Suppressor macrophage treated with lipopolysaccharide for 1 hour (primary cell): Measurements from ENCODE around the gene ALK.

Experiments
- DNase-seq, 3 donors: peaks; one replicate each; pipeline ENCODE4 v3.0.0-alpha.2; 2020 to 2022

ALK gene

DNA sequence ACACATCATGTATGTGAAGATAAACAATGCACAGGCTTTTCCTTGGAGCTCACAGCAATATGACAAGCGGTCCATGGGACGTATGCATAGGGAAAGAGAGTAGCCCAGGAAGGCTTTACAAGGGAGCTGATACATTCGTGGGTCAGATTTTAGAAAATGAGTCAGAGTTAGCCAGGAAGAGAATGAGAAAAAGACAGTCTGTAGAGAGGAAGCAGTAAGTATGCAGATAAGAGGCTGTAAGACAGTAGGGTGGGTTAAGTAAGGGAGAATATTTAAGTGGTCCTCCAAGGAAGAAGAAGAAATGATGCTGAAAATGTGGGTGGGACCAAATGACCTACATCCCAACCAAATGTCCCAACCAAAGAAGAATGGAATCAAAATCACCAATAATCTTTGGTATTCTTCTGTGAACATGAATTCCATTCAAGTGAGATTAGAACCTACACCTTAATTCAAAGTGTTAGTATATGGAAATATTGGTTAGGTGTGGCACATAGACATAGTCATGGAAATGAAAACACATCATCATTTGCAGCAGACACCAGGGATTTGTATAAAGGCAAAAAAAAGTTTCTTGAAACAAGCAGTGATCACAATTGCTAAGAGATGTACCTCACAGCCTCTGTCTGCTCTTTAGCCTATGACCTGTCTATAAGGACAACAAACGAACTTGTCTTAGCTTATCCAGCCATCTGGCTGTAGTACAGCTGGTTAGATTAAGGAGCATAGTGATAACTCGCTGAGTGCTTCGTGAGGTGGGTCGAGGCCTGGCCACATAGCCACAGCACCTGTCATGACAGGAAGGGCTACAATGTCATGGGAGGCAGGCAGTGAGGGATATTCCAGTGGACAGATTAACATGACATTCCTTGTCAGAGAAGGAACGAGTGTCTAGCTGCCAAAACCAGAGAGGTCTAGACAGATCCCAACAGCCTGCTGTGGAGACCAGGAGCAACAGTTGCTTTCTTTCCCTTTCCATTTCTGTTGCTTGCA is 133.6 kb downstream of the ALK start:
- DNase-seq = no peak

DNA sequence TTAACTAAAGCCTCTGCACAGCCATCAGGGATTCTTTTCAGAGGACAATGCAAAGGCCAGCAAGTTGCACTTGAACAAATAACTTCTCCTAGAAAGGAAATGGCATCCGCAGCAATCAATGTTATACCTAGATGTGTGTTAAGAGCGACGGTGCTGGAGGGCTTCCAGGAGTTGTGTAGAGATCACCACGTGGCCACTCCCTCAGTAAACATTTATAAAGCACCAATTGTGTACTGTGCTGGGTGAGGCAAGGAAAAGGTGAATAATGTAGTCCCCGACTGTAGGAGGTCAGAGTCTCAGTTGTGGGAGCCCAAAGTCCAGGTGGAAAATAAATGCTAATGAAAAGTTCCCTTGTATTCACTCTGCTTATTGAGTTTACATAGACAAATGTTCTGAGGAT is 135.0 kb downstream of the ALK start:
- DNase-seq = no peak

DNA sequence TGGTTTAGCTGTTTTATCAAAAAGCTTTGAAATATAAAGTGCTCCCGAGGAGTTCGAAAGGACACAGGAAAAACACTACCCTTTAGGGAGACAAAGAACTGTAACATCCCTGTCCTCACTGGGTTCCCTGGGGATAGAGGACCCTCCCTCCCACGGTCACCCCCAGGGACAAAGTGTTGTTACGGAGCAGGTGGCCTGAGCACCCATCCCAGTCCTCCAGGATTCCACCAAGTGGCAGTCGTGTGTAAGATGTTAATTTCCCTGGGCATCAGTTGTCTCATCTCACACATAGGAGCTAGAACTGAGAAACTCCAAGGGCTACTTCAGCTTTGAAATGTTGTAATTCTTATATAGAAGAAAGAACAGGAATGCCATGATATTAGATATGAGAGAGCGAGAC is 137.7 kb downstream of the ALK start:
- DNase-seq = no peak

DNA sequence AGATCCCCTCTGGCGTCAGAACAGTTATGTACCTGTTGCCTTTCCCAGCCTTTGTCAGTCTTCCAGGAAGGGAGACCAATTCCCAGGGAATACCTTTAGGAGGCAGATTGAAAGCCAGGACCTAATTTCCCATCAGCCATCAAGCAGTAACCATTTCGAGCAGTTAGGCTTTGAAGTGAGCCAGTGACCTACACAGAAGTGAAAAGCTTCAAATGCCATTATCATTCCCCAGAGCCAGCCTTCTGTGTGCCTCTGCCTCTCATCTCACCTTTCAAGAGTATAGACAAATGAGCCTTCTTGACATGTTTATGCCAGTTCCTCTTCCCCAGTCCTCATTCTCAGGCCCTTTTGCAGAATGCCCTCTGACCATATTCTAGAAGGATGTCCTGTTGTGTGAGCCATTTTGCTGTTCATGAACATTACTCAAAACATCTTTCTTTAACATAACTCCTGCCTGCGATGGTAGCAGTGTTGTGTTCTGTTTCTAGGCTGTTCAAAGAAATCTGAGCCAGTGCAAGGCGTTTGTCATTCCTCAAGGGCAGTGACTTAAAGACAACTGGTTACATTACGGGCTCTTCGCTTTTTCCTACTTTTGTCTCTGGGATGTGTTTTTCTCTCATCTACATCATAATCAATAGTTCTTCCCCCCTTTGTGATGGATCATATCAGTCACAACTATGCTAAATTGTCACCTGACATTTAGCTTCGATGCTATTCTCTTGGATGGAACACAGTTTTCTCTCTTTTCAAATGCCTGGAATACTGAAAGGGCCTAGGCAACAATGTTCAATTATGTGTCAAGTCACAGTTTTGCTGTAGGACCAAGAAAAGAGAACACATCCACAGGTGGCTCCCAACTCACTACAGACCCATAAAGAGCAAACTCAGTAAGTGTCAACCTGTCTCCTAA is 138.6 kb downstream of the ALK start:
- DNase-seq = no peak

DNA sequence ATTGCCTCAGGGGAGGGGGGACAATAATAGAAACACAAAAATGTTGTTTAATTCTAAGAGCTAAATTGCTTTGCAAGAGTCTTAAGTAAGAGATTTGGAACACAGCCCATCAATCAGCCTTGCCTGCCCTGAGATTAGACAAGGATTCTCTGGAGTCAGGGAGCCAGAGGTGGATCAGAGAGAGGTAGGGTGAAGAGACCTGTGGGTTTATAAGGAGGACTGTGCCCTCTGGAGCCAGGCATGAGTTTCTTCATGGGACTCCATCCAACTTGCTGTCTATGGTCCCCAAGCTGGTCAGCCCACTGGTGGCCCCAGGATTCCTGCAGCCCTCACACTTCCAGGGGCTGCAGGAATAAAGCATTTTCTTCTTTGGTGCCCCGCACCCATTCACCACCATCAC is 139.3 kb downstream of the ALK start:
- no peak for DNase-seq

DNA sequence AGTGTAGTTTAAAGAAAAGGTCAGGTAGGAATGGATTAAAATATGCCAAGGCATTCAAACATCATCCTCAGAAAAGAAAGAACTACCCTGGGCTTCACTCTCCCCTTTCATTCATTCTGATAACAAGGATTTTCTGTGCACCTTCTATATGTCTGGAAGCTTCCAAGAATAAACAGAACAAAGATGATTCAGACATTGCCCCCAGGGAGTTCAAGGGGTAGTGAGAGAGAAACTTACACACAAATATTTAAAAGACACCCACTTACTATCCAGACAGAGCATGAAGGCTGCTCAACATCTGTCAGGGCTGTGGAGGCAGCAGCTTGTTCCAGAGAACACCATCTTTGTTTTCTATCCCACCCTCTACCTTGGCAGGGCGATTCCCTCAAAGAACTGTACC is 140.5 kb downstream of the ALK start:
- no peak for DNase-seq

DNA sequence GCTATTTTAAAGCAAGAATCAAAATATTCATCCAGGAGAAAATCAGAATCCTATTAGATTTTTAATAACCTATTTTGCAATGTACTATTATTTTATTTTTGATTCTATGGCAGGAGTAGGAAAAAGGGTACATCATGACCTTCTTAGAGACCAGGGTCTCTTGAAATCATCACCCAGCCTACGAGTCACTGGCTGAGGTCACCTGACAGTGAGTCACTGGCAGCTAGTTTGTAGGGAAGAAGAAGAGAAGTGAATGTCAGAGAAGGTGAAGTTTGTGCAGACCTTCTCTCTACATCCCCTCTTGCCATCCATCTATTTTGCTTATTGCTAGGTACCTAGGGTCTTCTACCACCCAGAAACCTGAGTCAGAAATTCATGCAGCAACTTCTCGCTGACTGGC is 144.2 kb downstream of the ALK start:
- DNase-seq = peak; percentile 36 to 48 (median 42)

DNA sequence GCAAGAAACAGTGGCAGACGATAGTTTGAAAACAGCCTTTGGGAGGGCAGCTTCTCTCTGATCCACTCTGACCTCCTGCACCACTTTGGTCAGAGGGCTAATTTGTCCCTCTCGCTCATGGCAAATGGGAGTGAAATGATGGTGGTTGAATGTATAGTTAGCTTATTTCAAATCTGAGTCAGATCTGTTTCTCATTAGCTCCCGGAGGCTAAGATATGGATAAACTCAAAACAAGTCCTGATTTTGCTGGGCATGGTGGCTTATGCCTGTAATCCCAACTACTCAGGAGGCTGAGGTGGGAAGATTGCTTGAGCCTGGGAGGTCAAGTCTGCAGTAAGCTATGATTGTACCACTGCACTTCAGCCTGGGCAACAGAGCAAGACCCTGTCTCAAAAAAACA is 145.0 kb downstream of the ALK start:
- no peak for DNase-seq

DNA sequence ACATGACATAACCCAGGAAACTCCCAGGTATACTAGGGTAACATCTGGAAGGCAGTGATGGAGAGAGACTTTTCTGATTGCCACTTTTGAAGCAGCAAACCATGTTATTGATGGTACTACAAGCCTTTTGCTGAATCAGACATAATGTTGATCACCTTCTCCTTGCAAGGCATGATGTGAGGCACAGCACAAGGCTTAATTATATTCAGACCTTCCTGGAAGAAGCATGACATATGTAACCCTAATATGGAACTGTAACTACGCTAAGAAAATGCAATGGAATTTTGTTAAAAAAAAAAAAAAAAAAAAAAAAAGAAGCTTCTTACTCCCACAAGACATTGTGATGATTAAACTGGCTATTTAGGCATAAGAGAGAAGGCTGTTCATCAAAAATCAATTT is 145.4 kb downstream of the ALK start:
- DNase-seq = no peak

DNA sequence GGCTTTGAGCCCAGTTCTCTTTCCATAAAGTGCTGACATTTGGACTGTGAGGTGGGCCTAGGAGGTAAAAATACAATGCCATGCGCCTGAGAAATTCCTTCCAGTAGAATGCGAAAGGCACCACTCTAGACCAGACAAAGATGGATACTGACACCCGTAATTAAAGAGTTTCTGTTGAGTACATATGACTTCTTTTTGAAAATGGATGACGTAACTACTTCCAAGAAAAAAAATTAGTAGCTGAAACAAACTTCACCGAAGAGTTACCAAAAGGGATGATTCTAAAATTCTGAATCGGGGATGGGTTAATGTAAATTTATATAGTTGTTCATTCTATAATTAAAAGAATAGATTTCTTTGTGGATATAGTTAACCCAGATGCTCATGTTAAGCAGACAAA is 146.8 kb downstream of the ALK start:
- no peak for DNase-seq

DNA sequence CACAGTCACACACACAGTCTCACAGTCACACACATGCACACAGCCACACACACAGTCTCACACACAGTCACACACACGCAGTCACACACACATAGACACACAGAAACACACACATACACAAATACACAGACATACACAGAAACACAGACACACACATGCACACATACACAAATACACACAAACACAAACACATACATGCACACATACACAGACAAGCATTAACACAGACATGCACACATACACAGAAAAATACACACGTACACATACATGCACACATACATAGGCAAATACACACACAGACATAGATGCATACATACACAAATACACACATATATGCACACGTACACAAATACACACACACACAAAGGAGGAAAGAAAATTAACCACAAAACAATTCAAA is 150.5 kb downstream of the ALK start:
- no peak for DNase-seq

DNA sequence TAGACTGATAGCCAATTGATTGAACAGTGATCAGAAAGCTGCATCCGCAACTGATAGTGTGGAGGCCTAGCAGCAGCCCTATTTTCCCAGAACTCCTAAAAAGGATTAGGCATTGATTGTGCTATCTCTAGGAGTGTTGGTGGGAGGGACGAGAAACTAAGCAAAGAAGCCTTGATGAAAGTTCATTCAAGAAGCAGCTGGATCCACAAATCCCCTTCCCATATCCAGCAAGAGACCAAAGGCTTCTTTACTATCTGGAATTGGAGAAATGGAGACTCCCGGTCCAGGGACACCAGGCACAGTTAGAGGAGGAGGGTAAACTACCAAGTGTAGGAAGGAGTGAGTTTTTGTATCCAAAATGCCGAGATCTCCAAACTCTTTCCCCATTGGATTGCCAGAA is 151.5 kb downstream of the ALK start:
- no peak for DNase-seq

DNA sequence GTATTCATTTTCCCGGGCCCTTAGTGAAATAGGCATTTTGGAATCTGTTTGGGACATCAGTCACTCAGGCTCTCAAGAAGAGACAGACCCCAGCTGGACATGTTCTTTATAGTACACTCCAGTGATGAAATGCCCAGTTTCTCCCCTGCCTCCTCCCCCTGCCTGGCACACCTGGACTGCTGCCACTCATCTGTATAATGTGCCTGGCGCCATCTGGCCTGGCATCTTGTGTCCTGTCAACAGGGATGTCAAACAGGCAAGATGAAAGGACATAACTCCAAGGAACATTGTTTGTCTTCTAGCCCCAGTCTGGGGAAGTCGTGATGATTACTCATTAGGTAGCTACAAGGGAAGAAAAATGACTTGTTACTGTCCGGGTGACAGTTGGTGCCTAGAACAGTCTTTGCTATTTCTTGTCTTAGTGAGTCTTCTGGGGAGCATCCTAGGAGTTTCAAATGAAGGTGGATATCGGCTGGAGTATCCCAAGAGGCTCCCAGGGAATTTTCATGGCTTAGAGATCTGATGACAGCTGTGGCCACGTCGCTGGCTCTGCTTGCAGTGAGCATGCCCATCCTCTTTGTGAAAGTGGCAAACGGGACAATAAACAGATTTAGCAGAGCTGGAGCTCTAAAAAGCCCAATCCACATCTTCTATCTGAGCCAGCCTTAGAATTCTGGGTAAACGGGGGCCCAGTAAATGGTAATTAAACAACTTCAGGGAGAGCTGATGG is 153.6 kb downstream of the ALK start:
- DNase-seq = no peak

DNA sequence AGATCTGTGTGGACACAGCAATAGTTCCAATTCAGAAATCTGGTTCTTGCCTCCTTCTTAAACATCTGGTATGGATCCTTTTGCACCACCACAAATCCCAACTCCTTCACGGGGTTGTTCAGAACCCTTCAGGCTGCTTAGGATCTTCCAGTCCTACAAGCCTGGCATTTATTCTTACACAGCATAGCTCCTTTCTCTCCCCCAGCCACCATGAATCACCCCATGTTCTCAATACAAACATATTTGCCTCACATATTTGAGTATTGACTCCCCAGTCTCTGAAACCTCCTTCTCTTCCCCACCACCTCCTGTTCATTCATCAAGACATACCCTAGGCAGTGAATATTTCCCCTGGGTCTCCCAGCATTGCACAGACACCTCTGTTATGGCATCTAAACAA is 155.2 kb downstream of the ALK start:
- DNase-seq = no peak

DNA sequence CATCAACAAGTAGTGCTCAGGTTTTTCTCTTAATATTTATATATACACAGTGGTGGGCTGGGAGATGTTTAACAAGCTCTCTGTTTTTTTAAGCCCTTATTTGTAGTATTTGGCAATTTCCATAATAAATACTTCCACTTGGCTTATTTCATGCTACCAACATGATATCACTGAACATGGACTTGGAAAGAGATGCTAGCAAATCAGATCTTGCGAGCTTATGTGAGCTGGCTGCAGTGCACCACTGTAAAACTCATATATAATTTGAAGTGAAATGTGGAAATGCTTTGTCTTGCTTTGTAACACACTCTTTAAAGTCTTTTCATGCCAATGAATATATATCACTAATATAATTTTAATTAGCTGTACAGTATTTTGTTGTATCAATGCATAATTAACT is 155.7 kb downstream of the ALK start:
- DNase-seq = no peak

DNA sequence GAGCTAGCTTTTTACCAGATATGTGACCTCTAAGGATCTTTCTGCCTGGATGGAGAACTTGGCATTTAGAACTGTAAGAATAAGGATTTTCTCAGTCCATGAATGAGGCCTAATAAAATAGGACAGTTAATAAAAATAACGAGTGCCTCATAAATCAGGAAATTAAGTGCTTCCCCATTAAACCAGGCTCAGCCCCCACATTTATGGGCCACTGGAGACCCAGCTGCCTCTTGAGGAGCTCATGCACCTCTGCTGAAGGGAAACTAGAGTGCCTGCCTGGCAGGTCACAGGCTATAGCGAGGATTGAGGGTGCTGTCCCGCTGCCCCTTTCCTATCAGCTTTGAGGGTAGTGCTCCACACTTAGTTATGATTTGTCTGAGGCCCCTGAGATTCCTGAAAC is 158.0 kb downstream of the ALK start:
- no peak for DNase-seq

DNA sequence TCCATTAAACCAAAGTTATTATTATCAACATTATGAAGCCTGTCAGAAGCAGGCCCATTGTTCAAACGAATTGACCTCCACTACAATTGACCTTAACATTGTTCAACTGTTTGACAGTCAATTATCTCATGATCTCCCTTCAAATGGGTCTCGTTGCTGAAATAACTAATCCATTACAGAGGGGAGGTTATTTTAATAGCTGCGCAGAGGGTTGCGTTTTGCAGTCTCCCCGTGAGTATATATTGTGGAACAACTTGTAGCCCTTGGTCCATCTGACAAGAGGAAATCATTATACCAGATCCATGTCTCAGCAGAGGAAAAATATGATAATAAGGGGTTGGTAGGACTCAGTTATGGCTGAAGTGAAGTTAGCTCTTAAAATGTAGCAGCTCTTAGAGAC is 159.1 kb downstream of the ALK start:
- no peak for DNase-seq

DNA sequence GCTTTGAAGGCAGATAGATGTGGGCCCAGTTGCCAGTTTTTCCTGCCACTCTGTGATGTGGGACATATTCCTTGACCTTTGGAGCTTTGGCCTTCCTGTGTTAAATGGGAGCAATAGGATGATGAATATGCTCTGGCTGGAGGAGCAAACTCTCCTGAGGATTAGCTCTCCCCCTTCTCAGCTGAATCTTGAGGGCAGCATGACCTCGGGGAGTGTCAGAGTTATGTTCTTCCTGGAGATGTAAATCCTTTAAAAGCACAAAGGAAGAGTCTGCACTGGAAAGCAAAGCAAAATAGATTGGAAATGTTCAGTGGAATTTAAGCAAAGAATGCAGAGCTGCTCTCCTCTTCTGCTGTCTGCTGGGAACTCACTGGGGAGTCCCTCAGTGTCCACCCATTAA is 160.1 kb downstream of the ALK start:
- DNase-seq = no peak

DNA sequence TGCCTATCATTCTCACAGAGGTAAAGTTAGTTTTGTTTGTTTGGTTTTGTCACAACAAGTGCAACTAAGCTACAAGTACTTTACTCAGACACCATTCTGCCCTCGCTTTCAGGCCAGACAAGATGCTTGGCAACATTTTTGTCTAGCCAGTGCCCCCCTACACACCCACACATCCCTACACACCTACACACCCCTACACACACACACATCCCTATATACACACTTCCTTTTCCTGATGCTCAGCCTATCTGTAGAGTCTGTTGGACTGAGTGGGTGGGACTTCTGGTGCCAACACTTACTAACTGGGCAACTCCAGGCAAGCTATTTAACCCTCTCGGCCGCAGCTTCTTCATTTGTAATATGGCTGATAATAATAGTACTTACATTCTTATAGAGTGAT is 161.4 kb downstream of the ALK start:
- DNase-seq = peak in 1 of 3 donors; percentile 9

DNA sequence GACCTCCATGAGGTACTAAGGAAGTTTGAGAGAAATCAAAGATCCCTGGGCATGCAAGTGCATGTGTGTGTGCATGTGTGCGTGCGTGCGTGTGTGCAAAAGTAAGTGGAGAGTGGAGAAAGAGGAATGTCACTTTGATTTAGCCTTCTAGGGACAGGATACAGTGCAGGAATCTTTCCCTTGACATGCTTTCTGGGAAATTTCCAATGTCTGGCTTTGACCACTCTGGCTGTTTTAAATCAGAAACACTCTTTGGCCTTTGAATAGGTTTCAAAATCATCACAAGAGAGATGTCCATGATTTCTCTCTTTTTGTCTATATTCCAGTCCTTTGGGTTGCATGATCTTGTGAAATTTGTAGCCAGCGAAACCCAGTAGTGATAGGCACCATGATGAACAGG is 162.0 kb downstream of the ALK start:
- no peak for DNase-seq

DNA sequence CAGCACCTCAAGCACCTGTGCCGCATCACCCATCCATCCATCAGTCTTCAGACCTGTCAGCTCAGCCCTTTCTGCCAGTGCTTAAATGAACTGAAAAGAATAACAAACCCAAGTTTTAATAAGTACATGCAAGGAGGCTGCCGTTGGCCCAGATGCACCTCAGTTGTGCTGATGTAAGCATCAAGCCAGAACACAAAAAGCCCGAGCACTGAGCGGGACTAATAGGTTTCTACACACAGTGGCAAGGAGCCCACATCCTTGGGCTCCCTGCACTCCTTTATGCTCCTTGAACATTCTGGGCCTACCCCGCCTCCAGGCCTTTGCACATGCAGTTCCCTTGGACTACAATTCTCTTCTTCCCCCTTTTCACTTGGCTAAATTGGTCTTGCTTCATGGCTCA is 165.6 kb downstream of the ALK start:
- DNase-seq = no peak

DNA sequence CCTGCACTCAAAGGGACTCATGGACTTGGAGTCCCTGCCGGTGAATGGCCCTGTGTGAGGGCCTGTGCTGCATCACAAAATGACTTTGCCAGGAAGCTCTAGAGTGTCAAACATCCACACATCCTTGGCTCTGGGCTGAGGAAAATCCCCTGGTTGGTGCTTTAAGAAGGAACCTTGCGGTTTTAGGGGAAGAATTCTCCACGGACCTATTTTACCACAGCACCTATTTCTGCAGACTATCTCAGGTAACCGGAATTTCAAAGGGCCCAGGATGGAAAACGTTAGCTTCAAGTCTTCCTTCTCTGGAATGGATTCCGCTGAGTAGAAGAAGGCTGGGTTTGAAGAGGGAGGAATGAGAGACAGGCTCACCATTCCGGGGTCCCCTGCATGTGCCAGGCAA is 166.2 kb downstream of the ALK start:
- no peak for DNase-seq
